GM12873 (cell line): ENCODE data around the gene BRF1.

ENCODE experiments used
- CTCF ChIP-seq: IDR thresholded peaks from 2 replicates; pipeline ENCODE4 v1.5.1; 2012; ENCODE audit warnings: low read depth, mild to moderate bottlenecking, moderate library complexity, low read length, control low read depth; ENCODE audit not compliant: insufficient read depth; ENCODE audit errors: missing control alignments

BRF1 gene

GRCh38 chr14:105229099-105229655 lies 71.6 kb downstream of the BRF1 start:
- TF ChIP-seq CTCF, result no peak

- TF ChIP-seq CTCF, result no peak
Observed at GRCh38 chr14:105228562-105228961, 72.2 kb downstream of the BRF1 start.

GRCh38 chr14:105227346-105227745 lies 73.5 kb downstream of the BRF1 start:
- no peak for TF ChIP-seq CTCF

GRCh38 chr14:105226198-105226597 lies 74.6 kb downstream of the BRF1 start:
- TF ChIP-seq CTCF, result no peak

DNA sequence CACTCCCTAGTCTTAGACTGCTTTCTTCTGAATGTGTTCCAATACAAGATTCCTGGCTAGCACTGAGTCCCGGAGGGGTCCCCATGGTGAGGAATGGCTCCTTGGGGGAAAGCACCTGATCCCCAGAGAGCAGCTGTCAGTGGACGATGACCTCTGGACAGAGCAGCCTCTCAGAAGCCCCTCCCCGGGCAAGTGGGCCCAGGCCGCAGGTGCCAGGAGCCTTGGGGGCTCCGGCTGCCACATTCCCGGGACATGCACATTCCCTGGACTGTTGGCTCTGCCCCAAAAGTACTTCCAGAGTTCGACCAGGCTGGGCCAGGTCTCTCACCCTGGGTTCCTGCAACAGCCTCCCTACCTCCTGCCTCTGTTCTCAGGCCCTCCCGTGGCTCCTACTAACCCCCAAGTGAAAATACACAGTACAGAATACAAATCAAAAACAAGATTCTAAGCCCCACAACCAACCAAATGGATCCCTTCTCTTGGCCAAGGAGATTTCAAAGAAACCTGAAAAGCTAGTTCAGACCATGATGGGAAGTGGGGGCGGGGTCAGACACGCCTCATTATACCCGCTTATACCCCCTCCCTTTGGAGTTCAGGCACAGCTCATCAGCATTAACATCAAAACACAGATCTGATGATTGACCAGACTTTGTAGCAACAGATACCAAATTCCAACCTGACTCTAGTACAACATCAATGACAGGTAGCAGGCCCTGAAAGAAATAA lies 75.8 kb downstream of the BRF1 start:
- TF ChIP-seq CTCF, result no peak

DNA sequence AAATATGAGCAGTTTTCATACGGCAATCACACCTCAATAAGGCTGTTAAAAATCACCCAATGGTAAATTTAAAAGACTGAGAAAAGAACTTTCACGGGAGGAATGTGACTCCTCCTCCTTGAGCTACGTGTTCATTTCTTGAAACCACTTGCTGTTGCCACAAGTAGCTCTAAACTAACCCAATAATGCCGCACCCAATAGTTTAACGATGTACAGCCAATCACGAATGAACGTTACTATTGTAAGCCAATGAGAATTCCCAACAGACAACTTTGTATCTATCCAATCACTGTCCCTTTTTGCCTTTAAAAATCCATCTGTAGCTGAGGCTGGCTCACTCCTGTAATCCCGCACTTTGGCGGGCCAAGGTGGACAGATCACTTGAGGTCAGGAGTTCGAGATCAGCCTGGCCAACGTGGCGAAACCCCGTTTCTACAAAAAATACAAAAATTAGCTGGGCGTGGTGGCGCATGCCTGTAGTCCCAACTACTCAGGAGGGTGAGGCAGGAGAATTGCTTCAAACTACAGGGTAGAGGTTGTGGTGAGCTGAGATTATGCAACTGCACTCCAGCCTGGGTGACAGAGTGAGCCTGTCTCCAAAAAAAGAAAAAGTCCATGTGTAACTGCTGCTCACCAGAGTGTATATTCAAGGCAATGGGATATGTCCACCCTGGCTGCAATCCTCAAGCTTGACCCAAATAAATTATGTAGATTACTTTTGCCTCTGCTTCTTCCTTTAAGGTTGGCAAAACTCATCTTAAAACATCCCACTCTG lies 76.8 kb downstream of the BRF1 start:
- no peak for TF ChIP-seq CTCF

- no peak for TF ChIP-seq CTCF
Observed at GRCh38 chr14:105223260-105223659, 77.5 kb downstream of the BRF1 start.
